Measurements from ENCODE around the gene SLCO3A1. TPM values are rescaled to one million over a fixed set of nuclear protein-coding genes. Genes with fewer than 3 reads are reported as not detected.
A peak's percentile ranks its signal among the peaks of the same experiment; 100 is the strongest.

Gene SLCO3A1
- total and polyA plus RNA-seq, 12 donors = 1.8 to 26.6 (median 17.2) TPM

GRCh38 chr15:91965501-91966193 is 112.1 kb downstream of the SLCO3A1 start:
- no peak for TF ChIP-seq POLR2A (IDR thresholded peaks at IDR 0.05)
- TF ChIP-seq, protein P1, sequence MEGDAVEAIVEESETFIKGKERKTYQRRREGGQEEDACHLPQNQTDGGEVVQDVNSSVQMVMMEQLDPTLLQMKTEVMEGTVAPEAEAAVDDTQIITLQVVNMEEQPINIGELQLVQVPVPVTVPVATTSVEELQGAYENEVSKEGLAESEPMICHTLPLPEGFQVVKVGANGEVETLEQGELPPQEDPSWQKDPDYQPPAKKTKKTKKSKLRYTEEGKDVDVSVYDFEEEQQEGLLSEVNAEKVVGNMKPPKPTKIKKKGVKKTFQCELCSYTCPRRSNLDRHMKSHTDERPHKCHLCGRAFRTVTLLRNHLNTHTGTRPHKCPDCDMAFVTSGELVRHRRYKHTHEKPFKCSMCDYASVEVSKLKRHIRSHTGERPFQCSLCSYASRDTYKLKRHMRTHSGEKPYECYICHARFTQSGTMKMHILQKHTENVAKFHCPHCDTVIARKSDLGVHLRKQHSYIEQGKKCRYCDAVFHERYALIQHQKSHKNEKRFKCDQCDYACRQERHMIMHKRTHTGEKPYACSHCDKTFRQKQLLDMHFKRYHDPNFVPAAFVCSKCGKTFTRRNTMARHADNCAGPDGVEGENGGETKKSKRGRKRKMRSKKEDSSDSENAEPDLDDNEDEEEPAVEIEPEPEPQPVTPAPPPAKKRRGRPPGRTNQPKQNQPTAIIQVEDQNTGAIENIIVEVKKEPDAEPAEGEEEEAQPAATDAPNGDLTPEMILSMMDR (IDR thresholded peaks at IDR 0.05) = no peak
- Histone ChIP-seq H3K9me3 (replicated peaks in 1 of 3) (no peaks in the 10 kb centered on the region), H3K4me3 (no peak overlapping the region), H3K27ac (peak overlapping the region; percentile 8 to 84 (median 48)), H3K27me3 (no peaks in the 10 kb centered on the region), H3K36me3 (replicated peaks in 1 of 2) (no peaks in the 10 kb centered on the region), H3K4me1 (replicated peaks in 1 of 2) (peaks cover 0 to 26% of the 10 kb centered on the region in 2 donors)
- intact Hi-C loops (cut with DNase I) = no loop called here
- peak; percentile 59 to 90 (median 85) for DNase-seq
- WGBS, 4 donors = 32 to 47% (median 38%) methylated on average over 8 to 9 of the region's 9 CpGs

DNA sequence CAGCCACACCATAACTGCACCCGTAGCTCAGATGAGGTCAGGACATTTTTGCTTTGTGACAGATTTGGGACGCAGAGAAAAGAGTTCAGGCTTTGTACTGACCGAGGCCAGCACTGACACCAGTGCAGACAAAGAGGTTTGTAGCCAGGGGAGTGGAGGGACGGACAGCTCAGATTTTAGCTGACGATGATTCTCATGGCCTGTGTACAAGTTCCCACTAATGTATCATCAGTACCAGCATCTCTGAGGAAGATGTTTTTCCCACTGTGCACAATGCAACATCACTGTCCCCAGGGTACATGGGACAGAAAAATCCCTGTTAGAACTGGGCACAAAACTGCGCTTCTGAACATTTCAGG is 112.7 kb downstream of the SLCO3A1 start:
- Histone ChIP-seq H3K27me3 (no peaks in the 10 kb centered on the region), H3K4me3 (no peak overlapping the region), H3K4me1 (replicated peaks in 1 of 2) (peaks cover 0 to 26% of the 10 kb centered on the region in 2 donors), H3K9me3 (replicated peaks in 1 of 3) (no peaks in the 10 kb centered on the region), H3K36me3 (replicated peaks in 1 of 2) (no peaks in the 10 kb centered on the region), H3K27ac (peak overlapping the region; percentile 8 to 84 (median 48))
- TF ChIP-seq, protein P1 (IDR thresholded peaks at IDR 0.05) = no peak
- peak in 1 of 2 donors; percentile 52 for TF ChIP-seq POLR2A (IDR thresholded peaks at IDR 0.05)
- intact Hi-C loops (cut with DNase I) = no loop called here
- WGBS, 4 donors = 47 to 58% (median 49%) methylated on average over 5 to 6 of the region's 6 CpGs
- DNase-seq = no peak

DNA sequence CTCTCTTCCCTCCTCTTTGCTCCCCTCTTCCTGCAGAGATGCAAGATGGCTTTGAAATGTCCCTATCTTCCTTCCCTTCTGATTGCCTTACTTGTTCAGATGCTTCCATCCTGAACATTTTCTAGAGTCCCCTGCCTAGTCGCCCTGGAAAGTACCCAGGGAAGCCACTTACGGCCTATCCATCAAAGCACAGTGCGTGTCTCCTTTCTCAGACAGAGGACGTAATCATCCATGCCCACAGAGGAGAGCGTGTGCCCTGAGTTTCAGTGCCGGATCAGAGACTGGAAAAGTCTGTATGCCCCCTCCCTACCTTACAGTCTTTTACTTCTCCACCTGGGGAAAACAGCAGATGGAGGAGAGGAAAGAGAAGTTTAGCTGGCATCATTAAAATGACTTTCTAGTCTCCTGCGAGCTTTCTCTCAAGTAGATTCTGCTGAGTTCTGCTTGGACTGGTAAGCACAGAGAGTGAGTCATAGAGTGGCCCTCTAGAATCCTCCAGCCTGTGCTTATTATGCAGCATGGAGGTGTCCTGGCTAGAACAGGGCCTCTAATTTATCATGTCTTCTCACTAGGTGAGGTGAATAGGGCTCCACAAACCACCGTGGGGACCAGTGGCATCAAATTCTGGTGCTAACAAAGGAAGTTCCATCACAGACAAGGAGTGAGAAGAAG is 114.6 kb downstream of the SLCO3A1 start:
- DNase-seq = peak in 2 of 7 donors; percentile 27 to 43
- 47 to 61% (median 54%) methylated on average over 8 of the region's 8 CpGs for WGBS, 4 donors
- H3K9me3 ChIP-seq (replicated peaks in 1 of 3) = no peaks in the 10 kb centered on the region
- peaks cover 0 to 26% of the 10 kb centered on the region in 2 donors for H3K4me1 ChIP-seq (replicated peaks in 1 of 2)
- peak overlapping the region in 3 of 5 donors; percentile 6 to 41 (median 31) for H3K27ac ChIP-seq
- intact Hi-C loops (cut with DNase I) = no loop called here
- TF ChIP-seq, protein P1 (IDR thresholded peaks at IDR 0.05) = no peak
- TF ChIP-seq POLR2A (IDR thresholded peaks at IDR 0.05) = no peak
- no peaks in the 10 kb centered on the region for H3K36me3 ChIP-seq (replicated peaks in 1 of 2)
- H3K4me3 ChIP-seq = no peak overlapping the region
- H3K27me3 ChIP-seq = no peaks in the 10 kb centered on the region

DNA sequence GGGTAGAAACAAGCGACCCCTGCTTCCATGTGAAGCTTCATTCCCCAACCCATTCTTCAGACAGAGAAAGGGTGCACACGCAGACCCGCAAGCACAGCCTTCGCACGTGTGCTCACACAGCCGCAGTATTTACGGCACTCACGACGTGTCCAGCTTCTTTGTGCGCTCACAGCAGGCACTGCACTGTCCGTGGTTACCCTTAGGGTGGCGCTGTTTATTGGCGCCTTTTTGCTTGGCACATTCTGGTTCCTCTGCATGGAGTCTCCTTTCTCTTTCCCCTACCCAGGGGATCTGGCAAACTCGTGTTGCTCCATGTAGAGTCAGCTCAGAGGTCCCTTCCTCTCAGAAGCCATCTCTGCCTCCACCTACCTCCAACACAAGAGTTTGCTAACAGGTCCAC is 115.1 kb downstream of the SLCO3A1 start:
- no peaks in the 10 kb centered on the region for H3K36me3 ChIP-seq (replicated peaks in 1 of 2)
- TF ChIP-seq, protein P1 (IDR thresholded peaks at IDR 0.05) = peak in 1 of 6 experiments; percentile 9
- no peak for TF ChIP-seq POLR2A (IDR thresholded peaks at IDR 0.05)
- peaks cover 0 to 26% of the 10 kb centered on the region in 2 donors for H3K4me1 ChIP-seq (replicated peaks in 1 of 2)
- H3K9me3 ChIP-seq (replicated peaks in 1 of 3) = no peaks in the 10 kb centered on the region
- H3K27ac ChIP-seq = peak overlapping the region in 3 of 5 donors; percentile 6 to 41 (median 31)
- 92 to 98% (median 93%) methylated on average over 14 of the region's 14 CpGs for WGBS, 4 donors
- no peak for DNase-seq
- H3K27me3 ChIP-seq = no peaks in the 10 kb centered on the region
- H3K4me3 ChIP-seq = no peak overlapping the region
- intact Hi-C loops (cut with DNase I) = no loop called here

All from adrenal gland (tissue), 12 donors.